DMS53 treated with DMSO at 0.1 percent for 48 hours (cell line): ENCODE measurements around the gene WNT5B.

Source experiments
- DNase-seq: peaks from one replicate; lab custom pipeline; 2025; ENCODE audit not compliant: unreplicated experiment; lab: John Stamatoyannopoulos, UW

The WNT5B gene

DNA sequence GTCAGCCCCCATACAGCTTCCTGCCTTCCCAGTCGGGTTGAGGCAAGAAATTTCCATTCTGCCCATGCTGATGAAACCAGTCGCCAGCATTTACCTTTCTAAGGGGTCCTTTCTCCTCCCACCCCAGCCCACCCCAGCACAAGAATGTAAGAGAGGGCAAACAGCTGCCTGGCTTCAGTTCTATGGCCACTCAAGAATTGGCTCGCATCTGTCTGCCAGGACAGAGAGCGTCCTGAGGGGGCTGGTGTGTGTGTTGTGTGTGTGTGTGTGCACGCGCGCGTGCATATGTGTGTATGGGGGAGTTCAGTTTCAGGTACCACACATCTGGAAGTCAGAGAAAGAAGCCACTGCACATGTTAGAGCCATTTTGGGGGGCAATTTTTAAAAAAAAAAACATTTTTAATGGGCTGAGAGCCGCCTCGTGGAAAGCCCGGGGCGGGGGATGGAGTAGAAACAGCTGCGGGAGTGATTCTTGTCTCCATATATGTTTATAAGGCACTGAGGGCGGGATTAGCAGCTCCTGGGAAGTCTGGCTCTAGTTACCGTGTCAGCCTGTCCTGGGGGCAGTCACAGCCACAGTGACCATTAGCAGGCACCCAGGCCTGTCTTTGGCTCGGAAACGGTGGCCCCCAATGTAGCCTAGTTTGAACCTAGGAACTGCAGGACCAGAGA is at the start of gene WNT5B:
WNT5B (plus strand) TSS at position 566 of the 672 bp plus-strand sequence. CDS start 2,124 bp downstream, outside the sequence.
- DNase-seq: no peak

DNA sequence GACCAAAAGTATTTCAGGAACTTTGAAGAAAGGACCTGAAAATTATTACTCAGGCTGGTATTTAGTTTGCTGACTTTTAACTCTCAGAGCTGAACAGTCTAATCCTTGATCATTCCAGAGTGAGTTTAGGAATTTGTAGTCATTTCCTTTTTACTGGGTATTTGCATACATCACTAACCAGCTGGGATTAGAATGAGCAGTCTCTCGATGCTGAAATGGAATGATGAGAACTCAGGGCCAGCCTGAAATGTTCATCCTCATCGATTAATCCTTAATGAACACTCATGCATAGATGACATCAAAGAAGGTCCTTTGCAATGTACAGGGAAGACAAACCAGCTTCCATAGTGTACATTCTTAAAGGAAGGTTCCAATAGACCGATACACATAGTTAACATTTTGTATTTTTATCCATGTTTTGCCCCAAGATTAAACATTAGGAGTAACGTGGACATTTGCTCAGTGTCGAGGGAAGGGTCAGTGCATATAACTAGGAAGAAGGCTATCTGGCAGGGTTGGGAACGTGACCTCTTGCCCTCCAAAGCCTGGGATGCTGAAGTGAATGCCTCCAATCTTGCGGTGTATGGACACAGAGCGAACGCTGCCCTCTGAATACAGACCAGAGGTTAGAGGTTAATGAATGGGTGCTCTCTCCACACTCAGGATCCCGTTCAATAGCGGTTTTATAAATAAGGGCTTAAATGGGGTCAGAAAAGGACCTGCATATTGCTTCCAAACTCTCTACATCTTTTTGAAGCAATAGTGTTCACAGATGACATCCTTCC is 49.2 kb upstream of the WNT5B start:
- DNase-seq: no peak

DNA sequence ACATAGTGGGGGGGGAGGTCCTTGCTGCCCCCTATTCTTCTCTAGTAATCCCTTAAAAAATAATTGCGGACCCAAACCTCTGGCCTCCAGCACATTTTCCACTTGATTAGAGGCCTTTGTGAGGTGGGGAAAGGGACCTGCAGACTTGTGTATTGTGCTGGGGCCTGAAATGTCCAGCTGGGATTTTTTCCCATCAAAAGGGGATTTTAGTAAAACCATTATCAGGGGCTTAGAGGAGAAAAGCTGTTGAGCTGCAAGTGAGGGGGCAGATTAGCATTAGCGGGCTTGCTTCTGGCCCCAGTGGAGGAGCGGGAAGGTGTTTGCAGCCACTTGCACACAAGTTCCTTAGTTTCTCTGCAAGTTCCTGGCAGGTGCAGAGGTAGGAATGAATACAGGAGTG is 48.5 kb upstream of the WNT5B start:
- DNase-seq: no peak

DNA sequence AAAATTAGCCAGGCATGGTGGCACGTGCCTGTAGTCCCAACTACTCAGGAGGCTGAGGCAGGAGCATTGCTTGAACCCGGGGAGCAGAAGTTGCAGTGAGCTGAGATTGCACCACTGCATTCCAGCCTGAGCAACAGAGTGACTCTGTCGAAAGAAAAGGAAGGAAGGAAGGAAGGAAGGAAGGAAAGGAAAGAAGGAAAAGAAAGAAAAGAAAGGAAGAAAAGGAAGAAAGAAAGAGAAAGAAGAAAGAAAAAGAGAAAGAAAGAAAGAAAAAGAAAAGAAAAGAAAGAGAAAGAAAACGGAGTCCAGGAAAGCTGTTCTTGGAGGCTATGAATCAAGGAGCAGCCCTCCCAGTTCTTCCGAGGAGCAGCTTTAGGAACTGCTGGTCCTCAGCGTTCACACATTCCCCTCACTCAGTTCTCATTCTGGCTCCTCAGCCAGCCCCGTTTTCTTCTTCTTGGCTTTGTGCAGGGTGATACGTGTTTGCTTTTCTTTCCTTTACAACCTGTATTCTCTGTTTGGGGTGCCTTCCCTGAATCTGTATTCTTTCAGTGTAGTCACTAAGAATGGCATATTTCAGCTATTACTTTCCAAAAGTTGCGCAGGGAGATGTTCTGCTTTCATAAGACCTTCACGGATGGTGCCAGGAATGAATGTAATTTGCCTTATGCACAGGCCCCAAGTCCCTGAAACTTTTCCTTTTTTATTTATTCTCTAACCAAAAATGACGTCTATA is 46.9 kb upstream of the WNT5B start:
- no peak for DNase-seq

DNA sequence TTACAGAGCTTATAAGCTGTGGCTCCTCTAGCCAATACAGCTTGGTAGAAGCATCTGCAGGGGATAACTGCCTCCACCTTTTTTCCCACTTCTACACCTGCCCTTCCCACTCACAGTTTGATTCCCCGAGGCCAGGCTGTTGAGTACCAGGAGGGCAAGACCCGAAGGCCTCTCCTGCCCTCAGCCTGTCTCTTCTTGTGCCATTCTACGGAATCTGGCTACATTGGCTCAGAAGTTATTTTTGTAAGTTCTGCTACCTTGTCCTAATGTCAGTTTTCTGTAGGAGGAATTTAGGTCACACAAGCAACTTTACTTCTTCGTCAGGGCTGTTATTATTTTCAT is 46.4 kb upstream of the WNT5B start:
- DNase-seq: no peak

DNA sequence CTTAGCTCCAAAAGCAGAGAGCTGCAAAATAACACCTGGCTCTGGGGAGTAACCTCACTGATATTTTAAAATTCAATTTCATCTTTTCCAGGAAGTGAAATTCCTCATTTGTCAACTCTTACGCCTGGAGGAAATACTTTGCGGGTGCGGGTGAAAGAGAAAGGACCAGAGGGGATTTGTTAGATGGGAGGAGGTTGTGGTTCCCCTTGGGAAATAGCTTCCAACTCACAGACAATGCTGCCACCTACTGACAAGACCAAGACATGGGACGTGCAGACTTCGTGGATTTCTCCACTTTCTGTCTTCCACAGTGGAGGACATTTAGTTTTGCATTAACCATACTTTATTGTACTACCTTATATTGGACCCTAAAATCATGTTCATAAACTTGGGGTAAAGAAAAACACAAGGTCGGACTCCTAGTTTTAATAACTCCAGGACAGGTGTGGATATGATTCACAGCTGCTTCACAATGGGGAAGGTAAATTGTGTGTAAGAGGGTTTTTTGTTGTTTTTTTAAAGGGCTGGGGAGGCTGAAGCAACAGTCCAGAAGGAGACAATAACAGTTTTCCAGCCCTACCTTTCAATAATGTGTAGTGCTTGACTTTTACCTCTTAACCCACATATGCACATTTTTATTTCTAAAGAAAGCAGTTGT is 45.5 kb upstream of the WNT5B start:
- peak; percentile 91 for DNase-seq

DNA sequence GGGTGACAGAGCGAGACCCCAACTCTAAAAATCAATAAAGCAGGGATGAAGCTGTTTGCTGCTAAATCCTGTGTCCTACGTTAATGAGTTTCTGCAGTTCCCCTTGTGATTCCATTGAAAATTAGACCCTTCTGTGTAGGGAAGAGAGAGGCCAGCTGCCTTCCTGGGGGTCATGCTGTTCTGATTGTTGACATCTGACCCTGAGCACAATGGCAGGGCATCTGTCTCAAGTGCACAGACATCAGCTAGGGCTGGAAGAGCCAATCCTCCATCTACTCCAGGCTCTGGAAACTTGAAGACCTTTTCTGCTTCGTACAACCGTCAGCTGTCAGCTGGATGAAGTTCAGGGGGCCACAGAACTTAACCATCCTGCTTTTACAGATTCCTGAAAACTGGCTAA is 44.7 kb upstream of the WNT5B start:
- DNase-seq: no peak

DNA sequence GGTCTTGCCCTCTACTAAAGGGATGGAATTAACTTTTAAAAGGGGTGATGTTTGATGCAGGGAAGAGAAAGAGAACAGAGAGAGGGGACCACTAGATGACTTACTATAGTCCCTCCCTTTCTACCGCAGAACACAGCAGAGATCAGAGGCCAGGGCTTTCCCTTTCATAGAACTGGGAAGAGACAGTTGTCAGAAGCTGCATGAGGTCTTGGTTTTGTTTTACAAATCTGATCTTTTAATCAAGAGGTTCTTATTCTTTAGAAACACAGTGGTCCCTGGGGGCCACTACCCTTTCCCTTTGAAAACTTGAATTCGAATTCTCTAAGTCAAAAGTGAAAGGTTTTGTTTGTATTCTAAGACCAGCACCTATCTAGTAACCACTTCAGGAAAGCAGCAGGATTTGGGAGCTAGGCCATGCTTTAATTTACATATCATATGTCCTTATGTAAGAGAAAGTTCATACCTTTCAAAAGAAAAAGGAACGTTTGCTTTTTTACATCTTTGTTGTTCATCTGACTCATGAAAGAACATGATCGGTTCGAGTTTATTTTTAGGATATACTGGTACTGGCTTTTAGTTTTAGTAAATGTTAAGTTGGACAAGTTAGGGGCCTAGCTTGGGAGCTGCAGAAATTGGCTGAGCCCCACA is 41.0 kb upstream of the WNT5B start:
- no peak for DNase-seq

DNA sequence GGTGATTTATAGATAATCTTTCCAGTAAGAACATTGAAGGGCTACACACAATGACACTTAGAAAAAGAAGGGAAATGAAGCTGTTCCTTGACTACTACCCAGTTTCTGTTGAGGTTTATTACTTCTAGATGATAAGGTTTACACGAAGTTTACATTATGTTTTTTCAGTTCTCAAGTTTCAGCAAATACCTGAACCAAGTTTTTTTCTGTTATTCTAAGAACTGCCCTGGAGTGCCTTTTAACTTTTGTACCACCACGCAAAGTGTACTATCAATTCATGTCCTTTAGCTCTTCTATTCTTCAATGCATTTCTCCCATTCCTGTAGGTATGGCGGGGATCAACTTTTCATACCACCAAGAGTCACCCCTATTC is 40.5 kb upstream of the WNT5B start:
- DNase-seq: no peak

DNA sequence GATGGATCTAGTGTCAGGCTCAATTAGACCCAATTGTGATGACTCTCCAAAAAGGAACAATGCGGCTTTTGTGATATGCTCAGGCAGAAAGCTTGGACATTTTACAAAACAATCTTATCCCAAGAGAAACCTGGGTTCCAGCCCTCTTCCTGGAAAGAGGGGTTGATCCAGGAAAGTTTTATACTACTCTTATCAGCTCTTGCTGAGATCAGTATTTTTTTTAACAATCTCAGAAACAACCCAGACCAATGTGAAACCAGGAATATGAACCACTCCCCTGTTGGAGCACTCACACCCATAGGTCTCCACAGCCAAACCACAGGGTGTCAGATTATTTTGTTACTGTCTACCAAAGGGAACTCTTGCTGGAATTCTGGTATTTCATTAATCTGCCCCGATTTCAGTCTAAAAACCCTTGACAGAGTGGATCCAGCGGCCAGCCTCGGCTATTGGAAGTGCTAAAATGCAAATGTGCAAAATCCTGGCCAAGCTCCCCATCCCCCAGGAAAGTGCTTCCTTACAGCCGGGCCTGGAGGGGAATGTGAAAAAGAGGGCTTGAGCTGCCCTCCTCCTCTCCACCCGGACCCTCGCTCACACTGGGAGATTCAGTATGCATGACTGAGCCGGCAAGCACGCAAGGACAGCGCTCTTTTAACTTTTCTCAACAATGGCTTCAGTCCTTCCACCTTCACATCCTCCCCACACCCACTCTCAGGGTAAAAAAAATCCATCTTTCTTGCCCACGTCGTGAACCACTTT is 38.6 kb upstream of the WNT5B start:
- no peak for DNase-seq

DNA sequence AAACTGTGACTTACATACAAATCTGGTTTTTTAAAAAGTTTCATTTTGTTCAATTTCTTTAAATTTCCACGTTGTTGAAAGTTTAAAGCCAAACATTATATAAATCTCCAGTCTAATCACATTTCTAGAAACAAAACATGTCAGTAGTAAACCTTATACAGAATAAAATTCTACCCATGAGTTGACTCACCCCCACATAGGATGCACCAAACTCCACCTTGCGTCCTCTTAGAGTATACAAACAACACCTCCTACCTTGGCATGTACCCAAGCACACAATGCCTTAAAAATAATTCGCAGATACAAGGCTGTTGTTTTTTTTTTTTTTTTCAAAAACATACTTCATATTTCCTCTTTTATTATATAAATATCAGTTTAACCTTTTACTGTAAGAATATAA is 38.0 kb upstream of the WNT5B start:
- DNase-seq: no peak

DNA sequence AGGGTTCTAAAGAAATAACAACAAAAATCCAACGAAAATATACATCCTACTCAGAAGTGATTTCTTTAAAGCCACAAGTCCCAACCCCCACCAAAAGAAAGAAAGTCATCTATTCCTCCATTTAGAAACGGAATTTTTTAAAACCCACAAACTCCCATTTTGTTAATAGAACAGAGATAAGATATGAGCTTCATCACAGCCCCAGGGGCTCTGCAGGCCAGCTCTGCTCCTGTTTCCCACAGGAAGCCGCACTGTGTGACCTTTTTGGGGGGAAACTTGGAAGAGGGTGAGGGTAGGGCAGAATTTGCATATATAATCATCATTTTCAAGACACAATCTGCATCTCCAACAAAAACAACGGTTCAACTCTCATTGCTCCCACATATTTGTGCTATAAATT is 37.5 kb upstream of the WNT5B start:
- DNase-seq: no peak

DNA sequence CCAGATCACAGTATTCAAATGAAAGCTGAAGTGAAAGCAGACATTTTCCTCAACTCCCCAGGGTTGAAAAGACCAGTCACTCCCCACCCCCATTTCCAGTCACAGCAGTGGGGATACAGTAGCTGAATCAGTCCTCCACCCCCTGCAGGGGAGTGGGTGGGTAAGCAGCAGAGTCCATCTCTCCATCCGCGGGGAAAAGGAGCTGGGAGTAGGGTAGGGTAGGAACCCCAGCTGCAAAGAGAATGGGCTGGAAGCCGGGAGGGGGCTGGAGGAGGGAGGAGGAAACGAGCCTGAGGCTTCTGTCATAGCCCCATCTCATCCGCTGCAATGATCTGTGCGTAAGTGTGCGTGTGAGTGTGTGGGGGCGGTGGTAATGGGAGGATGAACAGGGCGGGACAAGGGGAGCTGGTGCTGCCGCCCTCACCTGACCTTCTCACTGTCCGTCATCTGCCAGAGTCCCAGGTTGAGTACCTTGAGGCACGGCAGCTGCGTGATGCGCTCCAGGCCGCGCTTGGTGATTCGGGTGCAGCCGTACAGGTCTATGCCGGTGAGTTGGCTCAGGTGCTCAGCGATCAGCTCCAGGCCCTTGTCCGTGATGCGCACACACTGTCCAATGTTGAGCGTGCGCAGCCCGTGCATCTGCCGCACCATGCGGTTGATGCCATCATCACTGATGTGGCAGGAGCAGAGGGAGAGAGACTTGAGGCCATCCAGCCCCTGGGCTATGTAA is 36.4 kb upstream of the WNT5B start:
- peak; percentile 73 for DNase-seq

DNA sequence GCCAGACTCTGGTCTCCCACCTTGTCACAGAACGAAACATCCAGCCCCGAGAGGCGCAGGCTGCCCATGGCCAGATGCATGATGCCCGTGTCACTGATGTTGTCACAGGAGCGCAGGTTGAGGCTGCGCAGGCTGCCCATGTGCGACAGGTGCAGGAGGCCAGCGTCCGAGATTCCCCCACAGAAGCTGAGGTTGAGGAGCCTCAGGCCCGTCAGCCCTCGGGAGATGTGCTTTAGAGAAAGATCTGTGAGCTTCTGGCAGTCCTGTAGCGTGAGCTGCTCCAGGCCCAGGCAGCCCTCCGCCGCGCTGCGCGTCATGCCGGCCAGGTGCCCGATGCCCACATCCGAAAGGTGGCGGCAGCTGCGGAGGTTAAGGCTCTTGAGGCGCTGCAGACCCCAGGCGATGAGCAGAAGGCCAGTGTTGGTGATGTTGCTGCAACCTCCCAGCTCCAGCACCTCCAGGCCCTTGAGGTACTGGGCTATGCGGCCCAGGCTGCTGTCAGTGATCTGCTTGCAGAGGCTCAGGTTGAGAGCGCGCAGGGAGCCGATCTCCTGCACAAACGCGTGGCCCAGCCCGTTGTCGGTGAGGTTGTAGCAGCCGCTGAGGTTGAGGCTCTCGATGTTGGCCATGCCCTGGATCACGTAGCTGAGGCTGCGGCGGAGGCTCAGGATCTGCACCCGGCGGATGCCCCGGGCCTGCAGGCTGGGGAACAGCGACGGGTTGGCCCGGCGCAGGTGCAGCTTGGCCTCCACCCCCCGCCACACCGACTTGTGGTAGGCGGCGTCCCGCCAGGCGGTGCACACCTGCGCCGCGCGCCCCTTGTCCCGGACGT is 35.6 kb upstream of the WNT5B start:
- peak; percentile 90 for DNase-seq

DNA sequence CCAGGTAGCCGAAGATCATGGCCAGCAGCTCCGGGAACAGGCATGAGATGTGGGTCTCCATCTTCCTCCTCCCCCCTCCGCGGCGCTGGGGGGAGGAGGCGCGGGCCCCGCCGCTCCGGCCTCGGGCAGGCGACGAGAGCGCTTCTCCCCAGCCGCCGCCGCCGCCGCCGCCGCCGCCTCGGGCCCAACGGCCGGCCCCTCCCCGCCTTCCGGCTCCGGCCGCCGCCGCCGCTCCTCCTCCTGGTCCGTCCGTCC is 35.1 kb upstream of the WNT5B start:
- DNase-seq: peak; percentile 80

DNA sequence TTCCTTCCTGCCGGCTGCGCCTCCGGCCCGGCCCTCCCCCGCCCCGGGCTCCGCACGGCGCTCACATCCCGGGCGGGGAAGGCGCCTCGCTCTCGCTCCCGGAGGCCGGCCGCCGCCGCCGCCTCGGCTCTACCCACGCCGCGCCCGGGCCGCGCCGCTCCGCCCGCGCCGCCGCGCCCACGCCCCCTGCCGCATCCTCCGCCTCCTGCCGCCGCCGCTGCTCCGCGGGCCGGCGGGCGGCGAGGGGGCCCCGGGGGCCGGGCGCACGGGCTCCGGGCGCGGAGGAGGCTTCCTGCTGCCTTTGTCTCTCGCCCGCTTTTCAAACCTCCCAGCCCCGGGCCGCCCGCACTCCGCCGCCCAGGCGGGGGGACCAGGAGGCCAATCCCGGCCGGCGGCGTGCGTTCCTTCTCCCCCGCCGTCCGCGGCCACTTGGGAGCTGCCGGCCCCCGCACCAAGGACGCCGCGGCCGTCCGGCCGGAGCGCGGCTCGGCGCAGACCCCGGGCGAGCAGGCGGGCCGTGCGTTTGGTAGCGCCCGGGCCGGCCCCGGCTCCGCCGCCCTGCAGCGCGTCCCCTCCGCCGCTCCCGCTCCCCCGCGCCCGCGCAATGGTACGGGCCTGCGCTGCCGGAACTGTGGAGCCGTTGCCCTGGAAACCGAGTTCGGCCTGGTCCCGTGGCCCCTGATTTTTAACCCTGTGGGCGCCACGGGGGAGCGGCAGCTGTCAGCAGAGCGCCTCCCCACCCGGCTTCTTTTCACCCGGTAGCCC is 34.6 kb upstream of the WNT5B start, which contains the start of gene FBXL14:
FBXL14 (minus strand) TSS at position 321 of the 765 bp plus-strand sequence. CDS start 515 bp downstream, outside the sequence.
- peak; percentile 91 for DNase-seq

DNA sequence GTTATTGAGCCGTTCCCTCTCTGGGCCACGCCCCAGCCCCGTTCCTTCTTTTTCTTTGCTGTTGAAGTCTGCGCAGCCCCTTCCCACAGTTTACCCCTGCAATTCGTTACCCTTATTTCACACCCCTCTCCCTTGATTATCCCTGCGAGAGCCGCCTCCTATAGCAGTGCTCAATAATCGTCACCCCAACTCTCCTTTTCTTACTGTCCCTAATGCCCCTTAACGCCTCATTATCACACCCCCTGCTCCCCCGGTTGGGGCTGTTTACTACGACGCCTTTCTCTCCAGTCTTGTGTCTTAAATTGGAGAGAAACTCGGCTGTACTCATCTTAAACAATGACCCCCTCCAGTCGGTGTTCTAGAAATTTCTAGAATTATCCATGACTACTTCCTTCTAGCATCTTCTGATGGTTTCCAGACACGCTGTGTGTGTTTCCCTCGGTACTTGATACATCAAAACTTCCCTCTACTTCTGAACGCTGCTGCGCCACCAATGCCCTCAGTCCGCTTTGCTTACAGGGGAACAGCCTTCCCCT is 33.9 kb upstream of the WNT5B start:
- no peak for DNase-seq
